Measurements from ENCODE around the gene BPTF. TPM values are rescaled to one million over a fixed set of nuclear protein-coding genes. Genes with fewer than 3 reads are reported as not detected.

The BPTF gene
- total and polyA plus RNA-seq, 2 of the 8 experiments (the other 6 are each of a cell fraction or from before 2014, with no cell fraction given), result 107 to 228 TPM

DNA sequence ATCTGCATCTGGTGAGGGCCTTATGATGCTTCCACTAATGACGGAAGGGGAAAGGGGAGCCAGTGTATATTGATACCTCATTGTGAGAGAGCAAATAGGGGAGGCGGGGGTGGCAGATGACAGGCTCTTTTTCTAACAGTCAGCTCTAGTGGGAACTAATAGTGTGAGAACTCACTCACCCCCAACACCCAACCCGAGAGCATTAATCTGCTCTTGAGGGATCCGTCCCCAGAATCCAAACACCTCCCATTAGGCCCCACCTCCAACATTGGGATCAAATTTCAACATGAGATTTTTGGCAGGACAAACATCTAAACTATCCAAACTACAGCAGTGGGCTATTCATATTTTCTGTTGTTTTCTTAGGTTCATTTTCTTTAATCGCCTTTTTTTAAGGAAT lies 54.4 kb downstream of the BPTF start:
- no peak overlapping the region for H3K27ac ChIP-seq (ENCODE audit: low read depth, low read length)
- H3K79me2 ChIP-seq (ENCODE audit: control insufficient read depth in 1 of 2, insufficient read depth in 2 of 2, low read length in 2 of 2), result peaks cover 0 to 70% of the 10 kb centered on the region in 2 experiments; a peak in 2 of 4 replicates
- no peaks in the 10 kb centered on the region for H3K9me3 ChIP-seq (ENCODE audit: insufficient read depth in 2 of 2, low read depth in 1 of 2, low read length in 1 of 2)
- H2BK120ac ChIP-seq (replicated peaks; ENCODE audit: low read depth, low read length), result no peak overlapping the region
- no peak overlapping the region for H3K9ac ChIP-seq (replicated peaks in 1 of 4; ENCODE audit: extremely low read depth in 1 of 4, low read depth in 3 of 4, low read length in 3 of 4)
- no peak overlapping the region for H2BK15ac ChIP-seq (ENCODE audit: low read length)
- no peaks in the 10 kb centered on the region for H3K23me2 ChIP-seq (ENCODE audit: low read depth, low read length)
- no peaks in the 10 kb centered on the region for H3K27me3 ChIP-seq (replicated peaks in 1 of 4; ENCODE audit: control insufficient read depth in 3 of 4, extremely low read depth in 1 of 4, insufficient read depth in 3 of 4, low read length in 3 of 4)
- H3K4me3 ChIP-seq (ENCODE audit: extremely low read depth in 1 of 4, insufficient read depth in 2 of 4, low read depth in 3 of 4, low read length in 4 of 4), result no peak overlapping the region
- H4K5ac ChIP-seq (ENCODE audit: insufficient read length, low read depth, low read length), result no peak overlapping the region
- no peak overlapping the region for H2AK5ac ChIP-seq (ENCODE audit: low read depth, low read length)
- no peak overlapping the region for H3K23ac ChIP-seq (ENCODE audit: insufficient read length)
- no peak overlapping the region for H2BK5ac ChIP-seq (ENCODE audit: low read depth, low read length)
- peaks cover 6 to 28% (median 18%) of the 10 kb centered on the region in 4 experiments; a peak in 6 of 8 replicates for H3K36me3 ChIP-seq (ENCODE audit: control insufficient read depth in 2 of 4, insufficient read depth in 4 of 4, low read length in 3 of 4)
- H3K18ac ChIP-seq (ENCODE audit: extremely low read depth, low read length), result no peak overlapping the region
- H3K14ac ChIP-seq (ENCODE audit: insufficient read length), result no peak overlapping the region
- H4K20me1 ChIP-seq (replicated peaks in 1 of 2; ENCODE audit: control insufficient read depth in 1 of 2, insufficient read depth in 2 of 2, low read length in 2 of 2), result peaks cover 3 to 8% of the 10 kb centered on the region in 2 experiments
- no peak overlapping the region for H4K8ac ChIP-seq (ENCODE audit: extremely low read depth, insufficient read depth, low read length)
- no peaks in the 10 kb centered on the region for H3K4me1 ChIP-seq (replicated peaks in 1 of 4; ENCODE audit: control insufficient read depth in 3 of 4, insufficient read depth in 4 of 4, low read length in 3 of 4)
- no peak overlapping the region for H3K4ac ChIP-seq (replicated peaks; ENCODE audit: insufficient read length, low read depth, low read length)
- no peaks in the 10 kb centered on the region; the same call in 1 of the 2 replicates for H3K79me1 ChIP-seq (ENCODE audit: low read depth, low read length)
- no peak for DNase-seq (ENCODE audit: low read depth in 1 of 2, low spot score in 2 of 2)
- ChIA-PET CTCF (ENCODE audit: partially characterized antibody) (interaction anchor here (0.9 kb wide), 1 partner anchor 78 kb away, joined by 4 read pairs; no protein-coding TSS in a partner anchor), POLR2A (ENCODE audit: partially characterized antibody) (interaction anchor here (1.1 kb wide), 1 partner anchor 165 kb away, joined by 3 read pairs; no protein-coding TSS in a partner anchor)
- WGBS, 2 experiments (ENCODE audit: extremely low coverage in 1 of 2, insufficient coverage in 1 of 2, insufficient read length in 1 of 2, insufficient replicate concordance in 2 of 2, low coverage in 1 of 2, low lambda C conversion rate in 2 of 2, missing lambda C conversion rate in 1 of 2), result 68% methylated on average over 5 of the region's 5 CpGs; no CpG with 5 or more reads in 1 of the 2 experiments
- H3K56ac ChIP-seq (replicated peaks; ENCODE audit: insufficient read length, low read depth, low read length), result no peak overlapping the region
- H4K91ac ChIP-seq (replicated peaks; ENCODE audit: insufficient read length, low read length), result no peak overlapping the region
- no peak overlapping the region for H3K4me2 ChIP-seq (ENCODE audit: insufficient read depth in 1 of 2, low read depth in 2 of 2, low read length in 2 of 2)
- no peak overlapping the region for H2BK12ac ChIP-seq (ENCODE audit: low read depth, low read length)
- no peak overlapping the region for H2BK20ac ChIP-seq (ENCODE audit: low read length)
- no peak overlapping the region for H2AFZ ChIP-seq (ENCODE audit: low read length)
- FAIRE-seq, result no peak
